Fibroblast of lung (primary cell): ENCODE data around the gene ABCA2. TPM values are rescaled to one million over a fixed set of nuclear protein-coding genes. Genes with fewer than 3 reads are reported as not detected.

Source experiments
- DNase-seq, 2 donors: peaks; one replicate each; pipeline versions ENCODE4 v3.0.0 to v3.0.0-alpha.2; 2010; ENCODE audit warnings: low read depth in 2 of 2
- H2AFZ ChIP-seq: 2 replicates; pipeline ENCODE4 v1.5.1; 2012; ENCODE audit warnings: low read length, control low read depth, inconsistent platforms
- H3K27ac ChIP-seq: 2 replicates; pipeline ENCODE4 v1.5.1; 2011; ENCODE audit warnings: low read length, control low read depth; ENCODE audit not compliant: insufficient read depth
- H3K27me3 ChIP-seq: 2 replicates; pipeline ENCODE4 v1.5.1; 2011; ENCODE audit warnings: mild to moderate bottlenecking, low read length; ENCODE audit not compliant: control insufficient read depth, insufficient read depth
- H3K36me3 ChIP-seq: 2 replicates; pipeline ENCODE4 v1.5.1; 2011; ENCODE audit warnings: low read length; ENCODE audit not compliant: control insufficient read depth, insufficient read depth
- H3K4me1 ChIP-seq: 2 replicates; pipeline ENCODE4 v1.5.1; 2011; ENCODE audit warnings: low read length; ENCODE audit not compliant: control insufficient read depth, insufficient read depth; ENCODE audit errors: extremely low read depth
- H3K4me2 ChIP-seq: 2 replicates; pipeline ENCODE4 v1.5.1; 2011; ENCODE audit warnings: low read length, control low read depth; ENCODE audit not compliant: insufficient read depth; ENCODE audit errors: extremely low read depth
- H3K4me3 ChIP-seq, 4 experiments: fragments of 200-600 bp in 1 of 4; sonication (generic) in 1 of 4; replicated peaks in 1 of 4; 2 replicates each; pipeline ENCODE4 v1.5.1; 2011 to 2016; ENCODE audit warnings: low read length in 4 of 4, low read depth in 3 of 4, mild to moderate bottlenecking in 3 of 4, control low read depth in 2 of 4, inconsistent platforms in 1 of 4, mixed read lengths in 1 of 4; ENCODE audit not compliant: insufficient read depth in 1 of 4; ENCODE audit errors: control extremely low read depth in 1 of 4
- H3K79me2 ChIP-seq: 2 replicates; pipeline ENCODE4 v1.5.1; 2012; ENCODE audit warnings: mild to moderate bottlenecking, low read length, inconsistent platforms; ENCODE audit not compliant: control insufficient read depth, insufficient read depth
- H3K9ac ChIP-seq: 2 replicates; pipeline ENCODE4 v1.5.1; 2011; ENCODE audit warnings: mild to moderate bottlenecking, low read length, control low read depth; ENCODE audit not compliant: insufficient read depth
- H3K9me3 ChIP-seq: 2 replicates; pipeline ENCODE4 v1.5.1; 2012; ENCODE audit warnings: low read depth, low read length; ENCODE audit not compliant: control insufficient read depth, insufficient read depth
- H4K20me1 ChIP-seq: 2 replicates; pipeline ENCODE4 v1.5.1; 2011; ENCODE audit warnings: low read length; ENCODE audit not compliant: control insufficient read depth, insufficient read depth; ENCODE audit errors: extremely low read depth
- EZH2 ChIP-seq: IDR thresholded peaks from 2 replicates; pipeline ENCODE4 v1.5.1; 2012; ENCODE audit warnings: low read length, control low read depth, mild to moderate bottlenecking; ENCODE audit errors: missing control alignments
- polyA plus RNA-seq, 2 donors: library from polyadenylated mRNA; depleted of rRNA in 1 of 2; stranded (reverse) in 1 of 2; unstranded in 1 of 2; fragments of >200 nt; gene quantifications; 2 replicates each; pipeline ENCODE4 v1.2.1, GENCODE V29; 2011 to 2012; ENCODE audit warnings: missing spikeins in 1 of 2
- total RNA-seq: library from RNA; depleted of rRNA; stranded (reverse); fragments of >200 nt; gene quantifications from 2 replicates; pipeline ENCODE4 v1.2.1, GENCODE V29; 2014
- TF ChIP-seq, protein P1 (sequence below), 2 donors: IDR thresholded peaks in 1 of 2; conservative IDR thresholded peaks in 1 of 2; 1 replicate in 1 of 2; 2 replicates in 1 of 2; pipeline ENCODE4 v1.5.1; 2011 to 2012; ENCODE audit warnings: low read length in 2 of 2, control low read depth in 1 of 2, inconsistent platforms in 1 of 2, low read depth in 1 of 2, mild to moderate bottlenecking in 1 of 2

The ABCA2 gene
- total and polyA plus RNA-seq, 2 donors (not counting 1 experiment from before 2014, with no cell fraction given), result 8.5 to 21.8 TPM

- Histone ChIP-seq H3K27me3 (no peaks in the 10 kb centered on the region), H3K9ac (no peak overlapping the region), H3K4me2 (no peak overlapping the region), H3K36me3 (peaks cover 10% of the 10 kb centered on the region), H4K20me1 (no peaks in the 10 kb centered on the region), H3K4me3 (no peak overlapping the region), H3K9me3 (no peaks in the 10 kb centered on the region), H2AFZ (no peak overlapping the region), H3K79me2 (no peaks in the 10 kb centered on the region), H3K27ac (no peak overlapping the region), H3K4me1 (no peaks in the 10 kb centered on the region)
- no peak for DNase-seq
- TF ChIP-seq, protein P1, sequence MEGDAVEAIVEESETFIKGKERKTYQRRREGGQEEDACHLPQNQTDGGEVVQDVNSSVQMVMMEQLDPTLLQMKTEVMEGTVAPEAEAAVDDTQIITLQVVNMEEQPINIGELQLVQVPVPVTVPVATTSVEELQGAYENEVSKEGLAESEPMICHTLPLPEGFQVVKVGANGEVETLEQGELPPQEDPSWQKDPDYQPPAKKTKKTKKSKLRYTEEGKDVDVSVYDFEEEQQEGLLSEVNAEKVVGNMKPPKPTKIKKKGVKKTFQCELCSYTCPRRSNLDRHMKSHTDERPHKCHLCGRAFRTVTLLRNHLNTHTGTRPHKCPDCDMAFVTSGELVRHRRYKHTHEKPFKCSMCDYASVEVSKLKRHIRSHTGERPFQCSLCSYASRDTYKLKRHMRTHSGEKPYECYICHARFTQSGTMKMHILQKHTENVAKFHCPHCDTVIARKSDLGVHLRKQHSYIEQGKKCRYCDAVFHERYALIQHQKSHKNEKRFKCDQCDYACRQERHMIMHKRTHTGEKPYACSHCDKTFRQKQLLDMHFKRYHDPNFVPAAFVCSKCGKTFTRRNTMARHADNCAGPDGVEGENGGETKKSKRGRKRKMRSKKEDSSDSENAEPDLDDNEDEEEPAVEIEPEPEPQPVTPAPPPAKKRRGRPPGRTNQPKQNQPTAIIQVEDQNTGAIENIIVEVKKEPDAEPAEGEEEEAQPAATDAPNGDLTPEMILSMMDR (conservative IDR thresholded peaks at IDR 0.05 in 1 of 2, IDR thresholded peaks at IDR 0.05 in 1 of 2; ENCODE audit: low read depth in 1 of 2, low read length in 2 of 2), result no peak
- TF ChIP-seq EZH2, result no peak
These were observed 8.0 kb downstream of the ABCA2 start for GRCh38 chr9:137019891-137020683.

DNA sequence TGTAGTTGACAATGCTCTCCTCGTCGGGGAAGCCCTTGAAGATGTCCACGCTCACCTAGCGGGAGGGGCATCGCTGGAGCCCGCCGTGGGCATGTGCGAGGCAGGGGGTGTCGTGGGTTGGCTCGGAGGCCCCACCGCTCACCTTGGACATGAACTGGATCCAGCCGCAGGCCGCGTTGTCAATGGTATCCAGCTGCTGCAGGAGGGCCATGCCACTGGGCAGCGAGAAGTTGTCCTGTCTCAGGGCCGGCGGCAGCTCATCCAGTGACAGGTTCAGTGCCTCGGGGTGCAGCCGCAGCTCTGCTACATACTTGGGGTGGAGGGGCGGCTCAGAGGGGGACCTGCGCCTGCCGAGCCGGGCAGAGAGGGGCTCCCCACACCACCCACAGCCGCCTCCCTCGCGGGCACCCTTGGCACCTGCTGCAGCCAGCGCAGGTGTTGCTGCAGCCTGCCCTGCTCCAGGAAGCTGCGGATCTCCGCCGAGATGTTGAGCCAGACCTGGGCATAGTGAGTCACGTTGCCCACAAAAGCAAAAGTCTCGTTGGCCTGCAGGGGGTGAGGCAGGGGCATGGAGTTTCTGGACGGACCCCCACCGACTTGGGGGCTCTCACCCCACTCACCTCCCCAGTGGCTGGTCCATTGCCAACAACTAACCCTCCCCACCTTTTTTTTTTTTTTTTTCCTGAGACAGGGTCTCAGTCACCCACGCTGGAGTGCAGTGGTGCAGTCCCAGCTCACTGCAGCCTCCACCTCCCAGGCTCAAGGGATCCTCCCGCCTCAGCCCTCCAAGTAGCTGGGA is 9.1 kb downstream of the ABCA2 start:
- Histone ChIP-seq H3K4me1 (no peaks in the 10 kb centered on the region), H2AFZ (no peak overlapping the region), H3K27me3 (no peaks in the 10 kb centered on the region), H3K4me3 (no peak overlapping the region), H4K20me1 (no peaks in the 10 kb centered on the region), H3K27ac (no peak overlapping the region), H3K79me2 (no peaks in the 10 kb centered on the region), H3K9ac (no peak overlapping the region), H3K4me2 (no peak overlapping the region), H3K36me3 (peaks cover 10% of the 10 kb centered on the region), H3K9me3 (no peaks in the 10 kb centered on the region)
- DNase-seq, result no peak
- TF ChIP-seq, protein P1 (conservative IDR thresholded peaks at IDR 0.05 in 1 of 2, IDR thresholded peaks at IDR 0.05 in 1 of 2; ENCODE audit: low read depth in 1 of 2, low read length in 2 of 2), result no peak
- no peak for TF ChIP-seq EZH2

- H4K20me1 ChIP-seq, result no peaks in the 10 kb centered on the region
- no peaks in the 10 kb centered on the region for H3K9me3 ChIP-seq
- no peak overlapping the region for H3K4me2 ChIP-seq
- peaks cover 10% of the 10 kb centered on the region for H3K36me3 ChIP-seq
- H2AFZ ChIP-seq, result no peak overlapping the region
- no peak overlapping the region for H3K9ac ChIP-seq
- TF ChIP-seq EZH2, result no peak
- TF ChIP-seq, protein P1 (conservative IDR thresholded peaks at IDR 0.05 in 1 of 2, IDR thresholded peaks at IDR 0.05 in 1 of 2; ENCODE audit: low read depth in 1 of 2, low read length in 2 of 2), result no peak
- H3K79me2 ChIP-seq, result no peaks in the 10 kb centered on the region
- DNase-seq, result no peak
- H3K4me3 ChIP-seq, result no peak overlapping the region
- H3K27me3 ChIP-seq, result no peaks in the 10 kb centered on the region
- no peak overlapping the region for H3K27ac ChIP-seq
- no peaks in the 10 kb centered on the region for H3K4me1 ChIP-seq
These were observed 10.1 kb downstream of the ABCA2 start for GRCh38 chr9:137017791-137018497.
